Measurements from ENCODE around the gene SPDEF. TPM values are rescaled to one million over a fixed set of nuclear protein-coding genes. Genes with fewer than 3 reads are reported as not detected.

SPDEF gene
- polyA plus RNA-seq, 1 donor = 11.6 TPM

- no peaks in the 10 kb centered on the region for H3K4me1 ChIP-seq (ENCODE audit: control insufficient read depth, insufficient read depth, low read length)
- WGBS (ENCODE audit: insufficient coverage, low lambda C conversion rate) = no CpG with 5 or more reads among the region's 9 CpGs
- H3K27me3 ChIP-seq (ENCODE audit: control insufficient read depth, insufficient read depth, low read length) = no peaks in the 10 kb centered on the region
- DNase-seq = no peak
- no peaks in the 10 kb centered on the region for H3K9me3 ChIP-seq (ENCODE audit: control insufficient read depth, low read depth, low read length)
- peaks cover 29% of the 10 kb centered on the region for H3K36me3 ChIP-seq (ENCODE audit: control insufficient read depth, insufficient read depth, low read length)
- no peak overlapping the region for H3K27ac ChIP-seq (ENCODE audit: low read length)
- no peak overlapping the region for H3K4me3 ChIP-seq (ENCODE audit: low read length)
Observed at GRCh38 chr6:34584694-34585093, 28.6 kb upstream of the SPDEF start.

- H3K36me3 ChIP-seq (ENCODE audit: control insufficient read depth, insufficient read depth, low read length) = peaks cover 22% of the 10 kb centered on the region
- H3K4me1 ChIP-seq (ENCODE audit: control insufficient read depth, insufficient read depth, low read length) = no peaks in the 10 kb centered on the region
- no peaks in the 10 kb centered on the region for H3K9me3 ChIP-seq (ENCODE audit: control insufficient read depth, low read depth, low read length)
- no peaks in the 10 kb centered on the region for H3K27me3 ChIP-seq (ENCODE audit: control insufficient read depth, insufficient read depth, low read length)
- no peak overlapping the region for H3K27ac ChIP-seq (ENCODE audit: low read length)
- no peak overlapping the region for H3K4me3 ChIP-seq (ENCODE audit: low read length)
- no peak for DNase-seq
- WGBS (ENCODE audit: insufficient coverage, low lambda C conversion rate) = no CpG with 5 or more reads among the region's 5 CpGs
Observed at GRCh38 chr6:34583861-34584604, 27.9 kb upstream of the SPDEF start.

GRCh38 chr6:34583461-34583860 lies 27.3 kb upstream of the SPDEF start:
- H3K9me3 ChIP-seq (ENCODE audit: control insufficient read depth, low read depth, low read length) = no peaks in the 10 kb centered on the region
- WGBS (ENCODE audit: insufficient coverage, low lambda C conversion rate) = no CpG with 5 or more reads among the region's 6 CpGs
- H3K27ac ChIP-seq (ENCODE audit: low read length) = no peak overlapping the region
- H3K27me3 ChIP-seq (ENCODE audit: control insufficient read depth, insufficient read depth, low read length) = no peaks in the 10 kb centered on the region
- H3K36me3 ChIP-seq (ENCODE audit: control insufficient read depth, insufficient read depth, low read length) = peaks cover 17% of the 10 kb centered on the region
- no peak overlapping the region for H3K4me3 ChIP-seq (ENCODE audit: low read length)
- no peak for DNase-seq
- H3K4me1 ChIP-seq (ENCODE audit: control insufficient read depth, insufficient read depth, low read length) = no peaks in the 10 kb centered on the region

- WGBS (ENCODE audit: insufficient coverage, low lambda C conversion rate) = no CpG with 5 or more reads among the region's 4 CpGs
- H3K9me3 ChIP-seq (ENCODE audit: control insufficient read depth, low read depth, low read length) = no peaks in the 10 kb centered on the region
- H3K27ac ChIP-seq (ENCODE audit: low read length) = no peak overlapping the region
- DNase-seq = no peak
- H3K4me1 ChIP-seq (ENCODE audit: control insufficient read depth, insufficient read depth, low read length) = no peaks in the 10 kb centered on the region
- peaks cover 7% of the 10 kb centered on the region for H3K36me3 ChIP-seq (ENCODE audit: control insufficient read depth, insufficient read depth, low read length)
- no peaks in the 10 kb centered on the region for H3K27me3 ChIP-seq (ENCODE audit: control insufficient read depth, insufficient read depth, low read length)
- no peak overlapping the region for H3K4me3 ChIP-seq (ENCODE audit: low read length)
Observed at GRCh38 chr6:34581561-34581920, 25.4 kb upstream of the SPDEF start.

GRCh38 chr6:34580707-34581560 lies 24.8 kb upstream of the SPDEF start:
- H3K27me3 ChIP-seq (ENCODE audit: control insufficient read depth, insufficient read depth, low read length) = no peaks in the 10 kb centered on the region
- 83% methylated on average over 1 of the region's 6 CpGs for WGBS (ENCODE audit: insufficient coverage, low lambda C conversion rate)
- no peak overlapping the region for H3K27ac ChIP-seq (ENCODE audit: low read length)
- H3K36me3 ChIP-seq (ENCODE audit: control insufficient read depth, insufficient read depth, low read length) = peaks cover 5% of the 10 kb centered on the region
- no peak overlapping the region for H3K4me3 ChIP-seq (ENCODE audit: low read length)
- DNase-seq = peak in 1 of 2 donors; percentile 19
- H3K9me3 ChIP-seq (ENCODE audit: control insufficient read depth, low read depth, low read length) = no peaks in the 10 kb centered on the region
- no peaks in the 10 kb centered on the region for H3K4me1 ChIP-seq (ENCODE audit: control insufficient read depth, insufficient read depth, low read length)

- Histone ChIP-seq H3K27ac (ENCODE audit: low read length) (no peak overlapping the region), H3K4me1 (ENCODE audit: control insufficient read depth, insufficient read depth, low read length) (peaks cover 3% of the 10 kb centered on the region), H3K27me3 (ENCODE audit: control insufficient read depth, insufficient read depth, low read length) (no peaks in the 10 kb centered on the region), H3K36me3 (ENCODE audit: control insufficient read depth, insufficient read depth, low read length) (no peaks in the 10 kb centered on the region), H3K4me3 (ENCODE audit: low read length) (no peak overlapping the region), H3K9me3 (ENCODE audit: control insufficient read depth, low read depth, low read length) (no peaks in the 10 kb centered on the region)
- WGBS (ENCODE audit: insufficient coverage, low lambda C conversion rate) = 100% methylated on average over 1 of the region's 7 CpGs
- no peak for DNase-seq
Observed at GRCh38 chr6:34578445-34579262, 22.5 kb upstream of the SPDEF start.

- Histone ChIP-seq H3K27ac (ENCODE audit: low read length) (no peak overlapping the region), H3K36me3 (ENCODE audit: control insufficient read depth, insufficient read depth, low read length) (no peaks in the 10 kb centered on the region), H3K9me3 (ENCODE audit: control insufficient read depth, low read depth, low read length) (no peaks in the 10 kb centered on the region), H3K4me3 (ENCODE audit: low read length) (no peak overlapping the region), H3K4me1 (ENCODE audit: control insufficient read depth, insufficient read depth, low read length) (peaks cover 4% of the 10 kb centered on the region), H3K27me3 (ENCODE audit: control insufficient read depth, insufficient read depth, low read length) (no peaks in the 10 kb centered on the region)
- WGBS (ENCODE audit: insufficient coverage, low lambda C conversion rate) = no CpG with 5 or more reads among the region's 18 CpGs
- no peak for DNase-seq
Observed at GRCh38 chr6:34576286-34576955, 20.3 kb upstream of the SPDEF start.

GRCh38 chr6:34575326-34575725 lies 19.2 kb upstream of the SPDEF start:
- H3K9me3 ChIP-seq (ENCODE audit: control insufficient read depth, low read depth, low read length) = no peaks in the 10 kb centered on the region
- no peaks in the 10 kb centered on the region for H3K27me3 ChIP-seq (ENCODE audit: control insufficient read depth, insufficient read depth, low read length)
- no peak overlapping the region for H3K4me3 ChIP-seq (ENCODE audit: low read length)
- DNase-seq = no peak
- no peaks in the 10 kb centered on the region for H3K36me3 ChIP-seq (ENCODE audit: control insufficient read depth, insufficient read depth, low read length)
- H3K4me1 ChIP-seq (ENCODE audit: control insufficient read depth, insufficient read depth, low read length) = peaks cover 4% of the 10 kb centered on the region
- no CpG with 5 or more reads among the region's 3 CpGs for WGBS (ENCODE audit: insufficient coverage, low lambda C conversion rate)
- no peak overlapping the region for H3K27ac ChIP-seq (ENCODE audit: low read length)

GRCh38 chr6:34574647-34575293 lies 18.6 kb upstream of the SPDEF start:
- H3K27ac ChIP-seq (ENCODE audit: low read length) = no peak overlapping the region
- no peaks in the 10 kb centered on the region for H3K27me3 ChIP-seq (ENCODE audit: control insufficient read depth, insufficient read depth, low read length)
- WGBS (ENCODE audit: insufficient coverage, low lambda C conversion rate) = 80% methylated on average over 1 of the region's 10 CpGs
- no peaks in the 10 kb centered on the region for H3K36me3 ChIP-seq (ENCODE audit: control insufficient read depth, insufficient read depth, low read length)
- H3K4me1 ChIP-seq (ENCODE audit: control insufficient read depth, insufficient read depth, low read length) = peaks cover 4% of the 10 kb centered on the region
- H3K9me3 ChIP-seq (ENCODE audit: control insufficient read depth, low read depth, low read length) = no peaks in the 10 kb centered on the region
- no peak for DNase-seq
- H3K4me3 ChIP-seq (ENCODE audit: low read length) = no peak overlapping the region

Measured in large intestine (tissue), 3 donors.